HG03060 (cell line): Measurements from ENCODE around the gene EHD4.

Source experiments
- ATAC-seq: cut with Tn5 transposase; IDR thresholded peaks from one replicate; pipeline ENCODE4 v1.9.1; 2021; ENCODE audit warnings: low read depth, moderate number of reproducible peaks; ENCODE audit not compliant: unreplicated experiment

EHD4 gene

DNA sequence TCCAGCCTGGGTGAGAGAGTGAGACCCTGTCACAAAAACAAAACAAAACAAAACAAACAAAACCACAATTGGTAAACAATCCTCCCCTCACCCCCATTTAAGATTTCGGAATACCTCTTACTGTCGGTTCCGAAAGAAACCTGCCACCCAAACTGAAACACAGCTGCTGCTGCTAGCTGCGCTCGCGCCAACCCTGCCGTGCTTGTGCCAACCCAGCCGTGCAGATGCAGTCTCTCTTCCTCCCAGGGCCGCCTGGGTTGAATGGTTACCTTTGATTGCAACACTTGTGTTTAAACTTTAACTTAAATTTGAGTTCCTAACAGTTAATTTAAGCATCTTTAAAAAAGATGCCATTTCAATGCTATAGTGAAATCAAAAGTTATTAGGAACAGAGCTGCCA lies 50.0 kb downstream of the EHD4 start:
- no peak for ATAC-seq

DNA sequence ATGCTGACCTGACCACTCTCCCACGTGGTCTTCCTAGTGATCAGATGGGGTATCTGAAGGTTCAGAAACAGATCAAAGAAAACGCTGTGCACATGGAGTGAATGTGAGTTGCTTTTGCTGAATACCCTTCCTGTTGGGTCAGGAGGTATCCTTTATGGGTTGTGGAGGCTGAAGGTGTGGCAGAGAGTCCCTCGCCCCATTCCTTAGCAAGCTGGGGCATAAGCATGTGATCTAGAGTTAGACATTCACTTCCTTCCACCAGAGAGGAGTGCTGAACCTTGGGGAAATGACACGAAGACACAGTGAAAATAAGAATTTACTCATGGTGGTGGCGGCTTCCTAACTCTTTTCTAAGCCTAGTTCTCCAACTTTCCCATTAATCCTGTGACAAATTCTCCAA lies 50.7 kb downstream of the EHD4 start:
- ATAC-seq = no peak

DNA sequence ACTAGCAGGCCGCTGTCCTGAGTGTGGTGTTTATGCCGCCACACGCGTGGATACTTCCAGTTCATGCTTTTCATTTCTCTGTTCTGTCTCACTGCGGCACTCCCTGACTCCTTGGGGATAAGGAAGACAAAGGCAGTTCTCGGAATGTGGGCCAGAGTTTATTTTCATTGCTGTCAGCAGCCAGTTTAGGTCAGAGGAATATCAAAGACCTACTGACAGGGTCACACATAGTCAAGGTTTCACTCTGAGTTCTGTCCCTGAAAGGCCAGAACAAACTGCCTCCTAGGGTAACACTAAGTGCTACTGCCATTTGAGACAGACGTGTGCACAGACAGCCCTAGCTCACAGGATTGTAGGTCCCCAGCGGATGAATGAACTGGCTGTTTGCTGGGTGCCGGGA lies 51.2 kb downstream of the EHD4 start:
- no peak for ATAC-seq

DNA sequence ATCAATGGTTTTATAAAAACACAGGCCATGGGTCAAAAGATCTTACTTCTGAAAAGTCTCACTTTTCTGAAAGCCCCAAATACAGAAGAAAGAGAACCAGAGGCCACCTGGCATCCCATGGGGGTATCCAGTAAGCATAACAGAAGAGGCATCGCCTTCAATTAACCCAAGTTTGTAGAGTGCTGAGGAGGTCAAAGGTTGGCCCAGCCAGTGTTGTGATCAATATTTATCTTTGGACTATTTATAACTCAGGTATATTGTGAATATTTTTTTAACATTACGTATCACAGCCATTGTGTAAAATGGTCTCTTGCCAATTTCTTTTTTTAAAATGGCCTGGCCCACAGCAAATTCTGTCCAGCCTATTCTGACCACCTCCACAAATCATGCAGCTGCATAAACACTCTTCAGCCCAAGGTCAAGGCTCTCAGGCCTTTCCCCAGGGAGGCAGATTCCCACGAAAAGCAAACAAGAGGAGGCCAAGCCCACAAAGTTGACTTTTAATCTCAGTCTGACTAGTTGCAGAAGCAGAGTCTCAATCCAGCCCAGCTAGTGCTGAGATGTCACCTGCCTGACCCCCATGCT lies 52.3 kb downstream of the EHD4 start:
- no peak for ATAC-seq

DNA sequence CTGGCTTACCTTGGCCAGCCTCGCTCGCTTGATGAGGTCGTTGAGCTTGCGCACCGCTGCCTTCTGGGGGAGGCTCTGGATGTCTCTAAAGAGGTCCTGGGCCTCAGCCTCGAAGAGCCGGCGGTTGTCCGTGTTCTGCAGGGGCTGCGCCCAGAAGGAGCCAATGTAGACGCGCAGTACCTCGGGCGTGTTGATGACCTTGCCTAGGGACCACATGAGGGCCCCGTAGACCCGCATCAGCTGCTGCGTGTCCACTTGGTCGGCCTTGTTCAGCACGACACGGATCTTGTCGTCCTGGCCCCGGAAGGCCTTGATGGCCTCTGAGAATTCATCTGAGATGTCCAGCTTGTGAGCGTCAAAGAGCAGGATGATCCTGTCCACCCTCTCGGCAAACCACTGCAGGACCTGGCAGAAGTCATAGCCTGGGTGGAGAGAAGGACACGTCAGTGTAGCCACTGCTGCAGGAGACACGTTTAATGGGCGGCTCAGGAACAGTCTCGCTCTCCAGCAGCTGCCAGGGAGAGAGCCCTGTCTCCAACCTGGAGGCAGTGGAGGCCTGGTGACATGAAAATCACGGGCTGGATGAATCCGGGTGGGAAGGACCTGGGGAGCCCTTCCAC lies 53.0 kb downstream of the EHD4 start:
- no peak for ATAC-seq

DNA sequence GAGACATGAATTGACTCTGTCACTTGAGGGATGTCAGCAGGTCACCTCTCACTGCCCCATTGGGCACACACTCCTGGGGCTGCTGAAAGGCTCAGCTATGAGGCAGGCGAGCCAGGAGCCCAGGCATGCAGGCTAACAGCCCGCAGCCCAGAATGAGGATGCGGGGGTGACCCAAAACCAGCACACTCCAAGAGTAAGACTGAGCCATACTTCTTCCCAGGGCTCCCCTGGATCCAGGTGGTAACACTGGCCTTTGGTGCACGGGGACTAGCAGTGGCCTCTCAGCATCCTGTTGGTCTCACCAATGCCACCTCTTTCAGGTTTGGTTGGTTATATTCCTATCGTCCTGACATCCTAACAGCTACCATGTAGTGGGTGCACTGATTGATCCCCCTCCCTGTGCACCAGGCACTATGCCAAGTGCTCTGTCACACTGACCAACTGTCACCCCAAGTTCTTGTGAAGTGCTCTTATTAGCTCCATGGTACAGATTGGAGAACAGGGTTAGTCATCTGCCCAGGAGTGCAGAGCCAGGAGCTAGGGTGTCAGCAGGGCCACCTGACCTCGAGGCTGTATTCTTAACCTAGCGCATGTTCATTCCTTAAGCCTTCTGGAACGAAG lies 53.7 kb downstream of the EHD4 start:
- no peak for ATAC-seq

DNA sequence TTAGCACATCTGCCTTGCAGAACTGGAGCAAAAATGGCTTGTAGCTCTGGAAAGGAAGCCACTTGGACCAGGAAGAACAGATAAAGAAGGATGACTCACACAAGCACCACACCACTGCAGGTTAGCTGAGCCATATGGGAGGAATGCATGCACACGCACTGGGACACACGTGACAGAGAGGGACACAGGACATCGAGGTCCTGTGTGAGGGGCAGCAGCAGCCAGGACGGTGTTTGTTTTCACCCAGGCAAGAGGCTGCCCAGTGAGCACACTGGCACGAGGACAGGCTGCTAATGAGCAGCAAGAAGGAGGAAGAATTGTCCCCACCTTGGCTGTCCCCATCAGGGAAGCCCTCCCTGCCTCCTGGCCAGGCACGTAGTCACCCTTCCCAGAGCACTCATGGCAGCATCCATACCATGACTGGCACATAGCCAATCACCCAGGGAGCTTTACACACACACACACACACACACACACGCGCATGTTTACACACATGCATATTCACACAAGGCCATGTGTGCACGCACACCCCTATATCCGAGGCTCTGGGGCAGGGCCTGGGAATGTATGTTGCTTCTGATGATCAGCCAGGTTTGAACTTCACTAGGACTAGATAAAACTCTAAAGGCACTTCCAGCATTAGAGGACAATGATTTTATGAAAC lies 54.5 kb downstream of the EHD4 start:
- ATAC-seq = no peak

DNA sequence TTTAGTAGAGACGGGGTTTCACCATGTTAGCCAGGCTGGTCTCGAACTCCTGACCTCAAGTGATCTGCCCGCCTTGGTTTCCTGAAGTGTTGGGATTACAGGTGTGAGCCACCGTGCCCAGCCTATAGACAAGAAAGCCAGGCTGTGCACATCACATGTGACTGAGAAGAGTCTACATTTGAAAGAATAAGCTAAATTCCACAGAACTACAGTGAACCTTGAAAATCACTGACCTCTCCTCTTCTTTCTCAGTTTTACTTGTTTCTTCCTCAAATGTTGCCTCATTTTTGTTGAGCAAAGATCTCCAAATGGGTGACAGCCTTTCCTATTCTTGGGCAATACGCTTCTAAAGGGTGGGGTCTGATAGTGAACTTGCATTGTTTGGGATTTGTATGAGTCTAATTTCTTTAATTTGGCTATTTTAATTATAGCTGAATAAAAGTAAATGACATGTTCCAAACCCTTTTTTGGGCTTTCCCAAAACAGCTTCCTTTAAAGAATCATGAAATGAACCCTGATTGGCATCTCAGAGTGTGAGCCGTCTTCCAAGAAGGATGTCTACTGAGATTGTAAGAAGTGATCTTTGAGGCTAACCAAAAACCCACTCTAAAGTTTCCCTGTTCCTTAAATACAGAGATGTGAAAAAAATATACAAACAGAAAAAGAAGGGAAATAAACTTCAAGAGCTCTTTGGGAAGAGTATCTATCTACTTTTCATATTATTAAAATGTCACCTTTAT lies 56.9 kb downstream of the EHD4 start:
- no peak for ATAC-seq

DNA sequence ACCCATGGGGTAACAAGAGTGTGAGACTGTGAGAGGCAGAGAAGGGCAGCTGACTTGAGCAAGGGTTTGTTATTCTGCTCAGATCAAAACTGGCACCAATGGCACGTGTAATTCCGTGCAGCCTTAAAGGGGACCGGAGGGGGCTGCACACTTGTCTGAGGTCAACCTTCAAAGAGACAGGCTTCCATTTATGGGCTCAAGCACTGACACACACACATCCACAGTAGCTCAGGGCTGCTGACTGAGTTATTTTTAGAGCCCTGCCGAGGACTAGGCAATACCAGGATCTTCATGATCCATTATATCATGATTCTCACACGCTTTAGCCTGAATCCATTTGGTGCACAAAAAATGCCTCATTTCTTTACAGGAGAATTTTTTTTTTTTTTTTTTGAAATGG lies 57.9 kb downstream of the EHD4 start:
- no peak for ATAC-seq

DNA sequence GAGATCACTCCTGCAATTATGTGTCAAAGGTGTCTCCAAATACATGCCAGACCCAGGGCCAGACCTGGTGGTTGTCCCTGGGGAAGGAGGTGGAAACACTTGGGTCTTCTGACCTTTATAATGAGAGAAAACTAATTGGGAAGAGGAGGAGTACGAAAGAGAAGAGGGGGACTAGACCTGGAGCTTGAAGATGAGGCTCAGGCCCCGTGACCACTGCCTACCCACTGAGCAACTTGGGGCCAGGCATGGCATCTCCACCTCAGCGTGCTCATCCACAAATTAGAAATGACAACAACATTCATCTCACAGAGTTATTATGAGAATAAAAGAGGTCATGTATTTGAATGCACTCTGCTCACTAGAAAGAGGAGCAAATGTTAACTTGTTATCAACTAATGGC lies 59.1 kb downstream of the EHD4 start:
- no peak for ATAC-seq

DNA sequence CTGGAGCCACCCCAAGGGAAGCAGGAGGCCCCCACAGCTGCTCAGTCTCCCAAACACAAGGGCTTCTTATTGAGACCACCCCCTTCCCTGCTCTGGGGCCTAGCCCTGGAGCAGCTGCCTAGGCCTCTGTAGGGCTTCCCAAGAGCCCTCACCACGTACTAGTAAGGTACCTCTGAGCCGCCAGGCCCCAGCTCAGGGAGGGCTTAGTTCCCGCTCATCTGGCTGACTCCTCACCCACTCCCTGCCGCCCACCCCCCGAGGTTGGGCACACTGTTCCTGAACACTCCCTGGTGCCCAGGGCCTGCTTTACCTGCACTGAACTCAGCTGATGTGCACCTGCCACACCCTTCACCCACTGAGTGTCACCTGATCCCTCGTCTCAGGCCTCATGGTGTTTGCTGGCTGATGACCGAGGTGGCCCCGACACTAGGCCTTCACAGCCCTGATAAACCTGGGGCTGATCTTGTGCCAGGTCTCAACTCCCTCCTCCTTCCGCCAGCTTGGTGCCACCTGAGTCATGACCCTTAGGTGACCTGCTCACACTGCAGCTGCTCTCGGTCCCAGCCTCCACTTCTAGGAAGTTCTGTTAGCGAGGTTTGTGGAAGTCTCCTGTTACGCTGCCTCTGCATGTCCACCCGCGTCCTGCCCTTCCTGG lies 60.5 kb downstream of the EHD4 start:
- ATAC-seq = no peak

DNA sequence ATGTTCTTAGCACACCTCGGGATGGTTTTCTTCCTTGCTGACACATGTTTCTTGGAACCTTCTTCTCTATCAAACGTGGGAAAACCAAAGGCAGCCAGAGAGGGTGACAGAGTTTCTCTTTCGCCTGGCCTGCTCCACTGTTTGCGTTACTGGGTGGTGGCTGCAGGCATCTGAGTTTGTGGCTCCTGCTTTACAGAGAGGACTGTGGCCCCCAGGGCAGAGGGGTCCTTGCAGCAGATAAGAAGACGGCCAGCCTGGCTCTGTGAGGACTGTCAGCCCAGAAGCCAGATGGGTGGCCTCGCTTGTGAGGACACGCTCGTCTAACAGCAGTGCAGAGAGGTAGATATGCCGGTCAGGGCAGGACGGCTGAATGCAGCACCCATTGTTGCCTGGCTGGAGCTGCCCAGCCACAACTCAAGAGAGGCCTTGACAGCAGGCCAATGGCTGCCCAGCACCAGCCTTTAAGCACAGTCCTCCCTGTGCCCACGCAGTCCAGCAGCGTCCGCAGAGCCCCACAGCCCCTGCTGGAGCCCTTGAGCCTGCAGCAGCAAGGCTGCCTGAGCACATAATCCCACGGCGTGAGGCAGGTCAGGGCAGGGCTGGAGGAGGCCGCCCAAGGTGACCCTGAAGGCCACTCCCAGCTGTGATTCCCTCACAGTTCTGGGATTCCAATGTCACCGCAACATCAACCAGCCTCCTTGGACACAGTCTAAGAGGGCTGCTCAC lies 63.5 kb downstream of the EHD4 start:
- no peak for ATAC-seq

DNA sequence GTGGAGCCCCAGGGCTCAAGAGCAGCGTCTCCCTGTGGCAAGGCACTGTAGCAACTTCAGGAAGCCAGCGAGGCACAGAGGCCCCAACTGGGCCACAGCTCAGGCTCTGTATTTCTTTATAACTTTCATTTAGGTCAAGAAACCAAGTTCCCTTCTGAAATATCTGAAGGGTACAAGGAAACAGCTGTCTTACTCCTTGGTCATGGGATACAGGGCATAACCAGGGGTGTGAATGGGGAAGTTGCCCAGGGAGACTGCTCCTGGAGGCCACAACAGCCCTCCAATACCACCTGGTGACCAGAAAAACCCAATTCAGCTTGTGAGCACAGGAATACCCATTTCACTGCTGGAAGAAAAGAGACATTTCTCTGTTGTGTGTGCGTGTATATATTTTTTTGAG lies 65.2 kb downstream of the EHD4 start:
- ATAC-seq = no peak

DNA sequence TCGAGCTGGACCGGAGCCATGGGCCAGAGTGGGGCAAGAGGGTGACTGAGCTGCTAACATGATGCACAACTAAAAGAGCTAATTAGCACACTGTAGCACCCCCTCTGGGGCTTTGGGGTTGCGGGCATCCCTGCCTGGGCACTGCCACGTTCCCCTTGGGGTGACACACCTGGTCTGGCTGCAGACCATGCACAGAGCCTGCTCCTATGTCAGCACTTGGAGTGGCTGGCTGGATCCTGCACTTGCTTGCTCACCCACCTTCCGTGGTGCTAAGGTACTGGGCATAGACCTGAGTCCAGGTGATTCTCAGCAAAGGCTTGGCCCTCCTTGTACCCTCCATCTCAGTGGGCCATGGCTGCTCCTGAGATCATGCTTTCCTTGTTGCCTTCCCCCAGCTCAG lies 65.7 kb downstream of the EHD4 start:
- no peak for ATAC-seq

DNA sequence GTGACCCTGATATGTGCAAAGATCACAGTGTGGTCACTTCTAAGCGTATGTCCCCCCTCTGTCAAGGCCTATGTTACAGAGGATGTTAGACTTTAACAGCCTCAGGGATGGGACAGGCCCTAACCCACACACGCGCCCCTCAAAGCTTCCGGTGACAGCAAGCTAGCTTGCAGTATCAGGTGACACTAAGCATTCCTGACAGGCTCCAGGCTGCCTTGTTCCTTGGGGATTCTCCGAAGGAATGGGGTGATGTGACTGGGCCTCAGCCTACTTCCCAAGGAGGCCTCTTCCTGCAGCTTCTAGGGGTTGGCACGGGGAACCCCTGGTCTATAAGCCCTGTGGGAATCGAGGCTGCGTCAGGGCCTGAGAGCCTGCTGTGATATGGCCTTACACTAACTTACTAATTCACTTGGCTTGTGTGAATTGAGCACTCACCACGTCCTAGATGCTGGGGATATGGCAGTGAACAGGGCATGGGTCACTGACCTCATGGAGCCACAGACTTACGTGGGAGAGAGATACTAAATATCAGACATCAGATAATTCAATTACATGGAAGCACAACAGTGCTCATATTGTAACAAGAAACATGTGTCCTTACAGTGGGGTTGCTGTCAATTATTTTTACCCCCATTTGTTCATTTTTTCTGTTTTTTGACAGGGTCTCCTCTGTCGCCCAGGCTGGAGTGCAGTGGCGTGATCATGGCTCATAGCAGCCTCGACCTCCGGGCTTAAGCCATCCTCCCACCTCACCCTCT lies 67.1 kb downstream of the EHD4 start:
- ATAC-seq = no peak

DNA sequence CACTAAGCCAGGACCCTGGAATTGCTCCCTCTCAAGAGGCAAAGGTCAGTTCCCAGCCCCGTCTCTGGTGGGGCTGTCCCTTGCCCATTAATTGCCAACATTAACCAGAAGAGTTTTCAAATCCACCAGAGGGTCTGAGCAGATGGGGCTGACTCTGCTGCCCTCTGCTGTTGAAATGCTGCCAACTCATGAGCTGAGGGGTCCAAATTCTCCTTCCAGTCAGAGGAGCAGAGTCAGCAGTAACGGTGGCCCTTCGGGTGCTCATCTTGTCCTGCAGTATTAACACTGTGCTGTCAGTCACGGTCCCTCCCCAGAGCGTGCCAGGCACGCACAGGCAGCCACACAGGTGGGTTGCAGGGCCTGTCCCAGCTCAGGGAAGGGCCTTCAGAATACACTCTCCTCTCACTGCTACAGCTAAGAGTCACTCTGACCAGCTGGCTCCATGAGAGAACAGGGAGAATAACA lies 67.8 kb downstream of the EHD4 start:
- no peak for ATAC-seq

DNA sequence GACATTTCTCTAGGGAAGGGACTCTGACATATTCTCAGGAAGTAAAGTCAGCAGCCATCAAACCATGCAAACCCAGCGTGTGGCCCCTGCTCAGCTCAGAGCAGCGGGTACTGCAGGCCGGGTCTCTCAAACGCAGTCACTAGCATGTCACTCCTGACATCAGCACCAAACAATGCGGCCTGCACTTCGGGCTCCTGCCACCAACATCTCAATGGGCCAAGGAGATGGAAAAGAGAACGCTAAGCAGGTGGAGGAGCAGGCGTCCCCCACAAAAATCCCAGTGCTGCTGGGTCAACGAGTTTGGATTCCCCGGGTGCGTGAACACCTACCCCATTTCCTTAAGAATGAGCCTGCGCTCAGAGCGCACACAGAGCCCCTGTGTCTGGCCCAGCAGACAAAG lies 68.6 kb downstream of the EHD4 start:
- ATAC-seq = no peak

DNA sequence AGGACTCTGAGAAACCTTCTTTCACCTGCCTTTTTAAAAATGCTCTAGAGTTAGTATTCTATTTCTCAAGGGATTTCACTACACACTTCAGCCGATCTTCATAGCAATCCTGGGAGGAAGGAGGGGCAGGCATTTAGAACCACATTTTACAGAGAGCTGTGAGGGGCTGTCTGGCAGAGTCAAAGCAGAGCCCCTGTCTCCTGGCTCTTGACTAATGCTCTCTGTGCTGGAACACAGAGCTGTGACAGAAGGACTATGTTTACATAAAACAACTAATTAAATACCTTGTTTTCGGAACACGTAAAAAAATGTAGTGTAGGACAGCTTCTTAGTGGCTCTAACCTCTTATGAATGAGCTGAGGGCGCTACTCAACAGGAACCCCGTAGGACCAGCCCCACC lies 70.9 kb downstream of the EHD4 start:
- no peak for ATAC-seq
